Sigmoid colon (tissue), 7 donors: ENCODE results near the gene OAS3. TPM values are rescaled to one million over a fixed set of nuclear protein-coding genes. Genes with fewer than 3 reads are reported as not detected.
A peak's percentile ranks its signal among the peaks of the same experiment; 100 is the strongest.

Experiments
- DNase-seq: peaks from one replicate; pipeline ENCODE4 v3.0.0-alpha.2; 2019
- H3K27ac ChIP-seq, 4 donors: fragments of 200-600 bp; sonication (generic); one replicate each; pipeline ENCODE4 v1.5.1; 2016 to 2019; ENCODE audit warnings: mild to moderate bottlenecking in 1 of 4
- H3K27me3 ChIP-seq, 3 donors: fragments of 200-600 bp; sonication (generic); one replicate each; pipeline ENCODE4 v1.5.1; 2019; ENCODE audit warnings: mild to moderate bottlenecking in 1 of 3
- H3K36me3 ChIP-seq, 4 donors: fragments of 200-600 bp; sonication (generic); one replicate each; pipeline ENCODE4 v1.5.1; 2016 to 2019
- H3K4me1 ChIP-seq, 4 donors: fragments of 200-600 bp; sonication (generic); one replicate each; pipeline ENCODE4 v1.5.1; 2017 to 2019
- H3K4me3 ChIP-seq, 4 donors: fragments of 200-600 bp; sonication (generic); one replicate each; pipeline ENCODE4 v1.5.1; 2017 to 2019; ENCODE audit warnings: mild to moderate bottlenecking in 2 of 4, moderate library complexity in 1 of 4
- H3K9me3 ChIP-seq, 4 donors: fragments of 200-600 bp in 3 of 4; sonication (generic) in 3 of 4; one replicate each; pipeline versions ENCODE4 v1.5.1 to v1.6.1; 2013 to 2019
- EP300 ChIP-seq, 4 donors: sonication (generic); formaldehyde crosslinking; IDR thresholded peaks; one replicate each; pipeline ENCODE4 v1.6.1; 2017; ENCODE audit warnings: antibody characterized with exemption in 4 of 4
- POLR2A ChIP-seq, 2 donors: fragments of 450-650 bp; IDR thresholded peaks; one replicate each; pipeline ENCODE4 v1.6.1; 2016; ENCODE audit warnings: antibody characterized with exemption in 2 of 2, mild to moderate bottlenecking in 2 of 2, moderate library complexity in 2 of 2
- POLR2AphosphoS5 ChIP-seq, 4 donors: sonication (generic); formaldehyde crosslinking; IDR thresholded peaks; one replicate each; pipeline ENCODE4 v1.6.1; 2017; ENCODE audit warnings: antibody characterized with exemption in 4 of 4
- WGBS, 2 donors: extraction: QIAGEN DNeasy Blood & Tissue Kit; methylation state at CpG; one replicate each; pipeline ENCODE4 v1.1.7; 2013; 5-methylcytosine and 5-hydroxymethylcytosine counted together
- intact Hi-C: fragments of 100-400 bp; cut with DNase I; formaldehyde crosslinking; loops from one replicate; pipeline ENCODE4 v1.15.1; 2023
- polyA plus RNA-seq, 3 donors: library from polyadenylated mRNA; stranded (reverse); fragments of 200-250 nt; gene quantifications; one replicate each; pipeline ENCODE4 v1.2.3, GENCODE V29; 2013
- total RNA-seq, 4 donors: library from RNA; depleted of rRNA; stranded (reverse); fragments of >200 nt; gene quantifications; one replicate each; pipeline ENCODE4 v1.1.0, GENCODE V29; 2016
- TF ChIP-seq, protein P1 (sequence below), 4 experiments: fragments of 450-650 bp in 3 of 4; fragments of 200-600 bp in 1 of 4; IDR thresholded peaks; one replicate each; pipeline ENCODE4 v1.5.1; 2016 to 2019; ENCODE audit warnings: antibody characterized with exemption in 4 of 4, mild to moderate bottlenecking in 3 of 4, moderate library complexity in 2 of 4
- donor health status: healthy with polysubstance abuse.
- donor health status: Bipolar disorder and iron deficiency.
- donor health status: healthy.

The OAS3 gene
- total and polyA plus RNA-seq, 7 donors, result 1.8 to 37.0 (median 6.1) TPM

DNA sequence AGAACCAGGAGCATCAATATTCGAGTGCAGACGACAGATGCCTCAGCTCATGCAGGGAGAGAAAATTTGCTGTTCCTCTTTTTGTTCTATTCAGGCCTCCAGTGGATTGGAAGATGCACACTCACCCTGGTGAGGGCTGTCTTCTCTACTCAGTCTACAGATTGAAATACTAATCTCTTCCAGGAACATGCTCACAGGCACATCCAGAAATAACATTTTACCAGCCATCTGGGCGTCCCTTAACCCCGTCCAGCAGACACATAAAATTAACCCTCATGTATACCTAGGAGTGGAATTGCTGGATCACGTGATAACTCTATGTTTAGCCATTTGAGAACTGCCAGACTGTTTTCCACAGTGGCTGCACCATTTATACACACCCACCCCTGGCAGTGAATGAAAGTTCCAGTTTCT is 35.6 kb downstream of the OAS3 start:
- peaks cover 0 to 10% (median 0%) of the 10 kb centered on the region in 4 donors for H3K36me3 ChIP-seq
- intact Hi-C loops, result no loop called here
- H3K27me3 ChIP-seq, result no peaks in the 10 kb centered on the region
- TF ChIP-seq, protein P1, sequence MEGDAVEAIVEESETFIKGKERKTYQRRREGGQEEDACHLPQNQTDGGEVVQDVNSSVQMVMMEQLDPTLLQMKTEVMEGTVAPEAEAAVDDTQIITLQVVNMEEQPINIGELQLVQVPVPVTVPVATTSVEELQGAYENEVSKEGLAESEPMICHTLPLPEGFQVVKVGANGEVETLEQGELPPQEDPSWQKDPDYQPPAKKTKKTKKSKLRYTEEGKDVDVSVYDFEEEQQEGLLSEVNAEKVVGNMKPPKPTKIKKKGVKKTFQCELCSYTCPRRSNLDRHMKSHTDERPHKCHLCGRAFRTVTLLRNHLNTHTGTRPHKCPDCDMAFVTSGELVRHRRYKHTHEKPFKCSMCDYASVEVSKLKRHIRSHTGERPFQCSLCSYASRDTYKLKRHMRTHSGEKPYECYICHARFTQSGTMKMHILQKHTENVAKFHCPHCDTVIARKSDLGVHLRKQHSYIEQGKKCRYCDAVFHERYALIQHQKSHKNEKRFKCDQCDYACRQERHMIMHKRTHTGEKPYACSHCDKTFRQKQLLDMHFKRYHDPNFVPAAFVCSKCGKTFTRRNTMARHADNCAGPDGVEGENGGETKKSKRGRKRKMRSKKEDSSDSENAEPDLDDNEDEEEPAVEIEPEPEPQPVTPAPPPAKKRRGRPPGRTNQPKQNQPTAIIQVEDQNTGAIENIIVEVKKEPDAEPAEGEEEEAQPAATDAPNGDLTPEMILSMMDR (IDR thresholded peaks at IDR 0.05), result no peak
- no peak for TF ChIP-seq POLR2AphosphoS5 (IDR thresholded peaks at IDR 0.05)
- TF ChIP-seq EP300 (IDR thresholded peaks at IDR 0.05), result no peak
- TF ChIP-seq POLR2A (IDR thresholded peaks at IDR 0.05), result no peak
- H3K9me3 ChIP-seq, result no peaks in the 10 kb centered on the region
- H3K4me1 ChIP-seq, result peaks cover 0 to 4% (median 0%) of the 10 kb centered on the region in 4 donors
- no peak overlapping the region for H3K4me3 ChIP-seq
- WGBS, 2 donors, result 38 to 39% methylated on average over 5 of the region's 5 CpGs
- H3K27ac ChIP-seq, result no peak overlapping the region
- no peak for DNase-seq

GRCh38 chr12:112974904-112975303 is 36.6 kb downstream of the OAS3 start:
- Histone ChIP-seq H3K9me3 (no peaks in the 10 kb centered on the region), H3K4me1 (peaks cover 0 to 10% (median 0%) of the 10 kb centered on the region in 4 donors), H3K27ac (no peak overlapping the region), H3K27me3 (no peaks in the 10 kb centered on the region), H3K4me3 (no peak overlapping the region), H3K36me3 (peaks cover 0 to 5% (median 0%) of the 10 kb centered on the region in 4 donors)
- DNase-seq, result no peak
- TF ChIP-seq, protein P1 (IDR thresholded peaks at IDR 0.05), result no peak
- no peak for TF ChIP-seq POLR2A (IDR thresholded peaks at IDR 0.05)
- no peak for TF ChIP-seq EP300 (IDR thresholded peaks at IDR 0.05)
- TF ChIP-seq POLR2AphosphoS5 (IDR thresholded peaks at IDR 0.05), result no peak
- intact Hi-C loops, result no loop called here
- WGBS, 2 donors, result 93 to 94% methylated on average over 7 of the region's 7 CpGs

DNA sequence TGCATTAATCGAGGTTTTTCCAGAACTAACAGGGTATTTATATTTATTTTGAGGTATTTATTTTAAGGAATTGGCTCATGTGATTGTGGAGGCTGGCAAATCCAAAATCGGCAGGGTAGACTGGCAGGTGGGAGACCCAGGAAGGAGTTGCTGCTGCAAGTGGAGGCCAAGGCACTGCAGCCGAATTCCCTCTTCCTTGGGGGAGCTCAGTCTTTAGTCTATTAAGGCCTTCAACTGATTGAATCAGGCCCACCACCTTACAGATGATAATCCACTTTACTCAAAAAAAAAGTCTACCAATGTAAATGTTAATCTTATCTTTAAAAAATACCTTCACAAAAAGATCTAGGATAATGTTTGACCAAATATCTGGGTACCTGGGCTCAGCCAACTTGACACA is 38.9 kb downstream of the OAS3 start:
- no peaks in the 10 kb centered on the region for H3K36me3 ChIP-seq
- peaks cover 0 to 10% (median 0%) of the 10 kb centered on the region in 4 donors for H3K4me1 ChIP-seq
- no peak overlapping the region for H3K4me3 ChIP-seq
- 68 to 78% methylated on average over 3 of the region's 3 CpGs for WGBS, 2 donors
- no peak for DNase-seq
- no peak overlapping the region for H3K27ac ChIP-seq
- no peaks in the 10 kb centered on the region for H3K27me3 ChIP-seq
- intact Hi-C loops, result no loop called here
- no peak for TF ChIP-seq POLR2AphosphoS5 (IDR thresholded peaks at IDR 0.05)
- no peak for TF ChIP-seq EP300 (IDR thresholded peaks at IDR 0.05)
- TF ChIP-seq POLR2A (IDR thresholded peaks at IDR 0.05), result no peak
- TF ChIP-seq, protein P1 (IDR thresholded peaks at IDR 0.05), result no peak
- no peaks in the 10 kb centered on the region for H3K9me3 ChIP-seq

GRCh38 chr12:112977641-112978040 is 39.4 kb downstream of the OAS3 start:
- H3K9me3 ChIP-seq, result no peaks in the 10 kb centered on the region
- TF ChIP-seq POLR2AphosphoS5 (IDR thresholded peaks at IDR 0.05) (no peak), POLR2A (IDR thresholded peaks at IDR 0.05) (no peak), EP300 (IDR thresholded peaks at IDR 0.05) (no peak)
- TF ChIP-seq, protein P1 (IDR thresholded peaks at IDR 0.05), result no peak
- H3K27ac ChIP-seq, result peak overlapping the region; percentile 52 to 79 (median 68)
- H3K4me1 ChIP-seq, result peaks cover 0 to 10% (median 0%) of the 10 kb centered on the region in 4 donors
- no peaks in the 10 kb centered on the region for H3K36me3 ChIP-seq
- H3K4me3 ChIP-seq, result peak overlapping the region in 3 of 4 donors; percentile 28 to 48 (median 44)
- DNase-seq, result no peak
- WGBS, 2 donors, result 79 to 81% methylated on average over 8 of the region's 8 CpGs
- intact Hi-C loops, result no loop called here
- H3K27me3 ChIP-seq, result no peaks in the 10 kb centered on the region
